Fibroblast of lung (primary cell): Measurements from ENCODE around the gene SEMA5A. TPM values are rescaled to one million over a fixed set of nuclear protein-coding genes. Genes with fewer than 3 reads are reported as not detected.

Experiments used
- DNase-seq, 2 donors: peaks; one replicate each; pipeline versions ENCODE4 v3.0.0 to v3.0.0-alpha.2; 2010; ENCODE audit warnings: low read depth in 2 of 2
- H2AFZ ChIP-seq: 2 replicates; pipeline ENCODE4 v1.5.1; 2012; ENCODE audit warnings: low read length, control low read depth, inconsistent platforms
- H3K27ac ChIP-seq: 2 replicates; pipeline ENCODE4 v1.5.1; 2011; ENCODE audit warnings: low read length, control low read depth; ENCODE audit not compliant: insufficient read depth
- H3K27me3 ChIP-seq: 2 replicates; pipeline ENCODE4 v1.5.1; 2011; ENCODE audit warnings: mild to moderate bottlenecking, low read length; ENCODE audit not compliant: control insufficient read depth, insufficient read depth
- H3K36me3 ChIP-seq: 2 replicates; pipeline ENCODE4 v1.5.1; 2011; ENCODE audit warnings: low read length; ENCODE audit not compliant: control insufficient read depth, insufficient read depth
- H3K4me1 ChIP-seq: 2 replicates; pipeline ENCODE4 v1.5.1; 2011; ENCODE audit warnings: low read length; ENCODE audit not compliant: control insufficient read depth, insufficient read depth; ENCODE audit errors: extremely low read depth
- H3K4me2 ChIP-seq: 2 replicates; pipeline ENCODE4 v1.5.1; 2011; ENCODE audit warnings: low read length, control low read depth; ENCODE audit not compliant: insufficient read depth; ENCODE audit errors: extremely low read depth
- H3K4me3 ChIP-seq, 4 experiments: fragments of 200-600 bp in 1 of 4; sonication (generic) in 1 of 4; replicated peaks in 1 of 4; 2 replicates each; pipeline ENCODE4 v1.5.1; 2011 to 2016; ENCODE audit warnings: low read length in 4 of 4, low read depth in 3 of 4, mild to moderate bottlenecking in 3 of 4, control low read depth in 2 of 4, inconsistent platforms in 1 of 4, mixed read lengths in 1 of 4; ENCODE audit not compliant: insufficient read depth in 1 of 4; ENCODE audit errors: control extremely low read depth in 1 of 4
- H3K79me2 ChIP-seq: 2 replicates; pipeline ENCODE4 v1.5.1; 2012; ENCODE audit warnings: mild to moderate bottlenecking, low read length, inconsistent platforms; ENCODE audit not compliant: control insufficient read depth, insufficient read depth
- H3K9ac ChIP-seq: 2 replicates; pipeline ENCODE4 v1.5.1; 2011; ENCODE audit warnings: mild to moderate bottlenecking, low read length, control low read depth; ENCODE audit not compliant: insufficient read depth
- H3K9me3 ChIP-seq: 2 replicates; pipeline ENCODE4 v1.5.1; 2012; ENCODE audit warnings: low read depth, low read length; ENCODE audit not compliant: control insufficient read depth, insufficient read depth
- H4K20me1 ChIP-seq: 2 replicates; pipeline ENCODE4 v1.5.1; 2011; ENCODE audit warnings: low read length; ENCODE audit not compliant: control insufficient read depth, insufficient read depth; ENCODE audit errors: extremely low read depth
- CTCF ChIP-seq, 2 donors: IDR thresholded peaks in 1 of 2; conservative IDR thresholded peaks in 1 of 2; 1 replicate in 1 of 2; 2 replicates in 1 of 2; pipeline ENCODE4 v1.5.1; 2011 to 2012; ENCODE audit warnings: low read length in 2 of 2, control low read depth in 1 of 2, inconsistent platforms in 1 of 2, low read depth in 1 of 2, mild to moderate bottlenecking in 1 of 2
- EZH2 ChIP-seq: IDR thresholded peaks from 2 replicates; pipeline ENCODE4 v1.5.1; 2012; ENCODE audit warnings: low read length, control low read depth, mild to moderate bottlenecking; ENCODE audit errors: missing control alignments
- polyA plus RNA-seq, 2 donors: library from polyadenylated mRNA; depleted of rRNA in 1 of 2; stranded (reverse) in 1 of 2; unstranded in 1 of 2; fragments of >200 nt; gene quantifications; 2 replicates each; pipeline ENCODE4 v1.2.1, GENCODE V29; 2011 to 2012; ENCODE audit warnings: missing spikeins in 1 of 2
- total RNA-seq: library from RNA; depleted of rRNA; stranded (reverse); fragments of >200 nt; gene quantifications from 2 replicates; pipeline ENCODE4 v1.2.1, GENCODE V29; 2014

The SEMA5A gene
- total and polyA plus RNA-seq, 2 donors (not counting 1 experiment from before 2014, with no cell fraction given) = 30.6 to 49.0 TPM

GRCh38 chr5:9529513-9529912 is 16.4 kb downstream of the SEMA5A start:
- TF ChIP-seq CTCF (conservative IDR thresholded peaks at IDR 0.05 in 1 of 2, IDR thresholded peaks at IDR 0.05 in 1 of 2; ENCODE audit: low read depth in 1 of 2, low read length in 2 of 2) (no peak), EZH2 (no peak)
- H3K4me2 ChIP-seq = no peak overlapping the region
- H4K20me1 ChIP-seq = no peaks in the 10 kb centered on the region
- no peaks in the 10 kb centered on the region for H3K9me3 ChIP-seq
- no peak overlapping the region for H3K4me3 ChIP-seq
- DNase-seq = no peak
- H3K27me3 ChIP-seq = no peaks in the 10 kb centered on the region
- H3K9ac ChIP-seq = no peak overlapping the region
- no peaks in the 10 kb centered on the region for H3K36me3 ChIP-seq
- H3K79me2 ChIP-seq = peaks cover 14% of the 10 kb centered on the region
- H3K27ac ChIP-seq = no peak overlapping the region
- no peak overlapping the region for H2AFZ ChIP-seq
- H3K4me1 ChIP-seq = peaks cover 12% of the 10 kb centered on the region

GRCh38 chr5:9529041-9529480 is 16.8 kb downstream of the SEMA5A start:
- Histone ChIP-seq H3K4me3 (no peak overlapping the region), H3K79me2 (peaks cover 14% of the 10 kb centered on the region), H3K9me3 (no peaks in the 10 kb centered on the region), H3K27ac (no peak overlapping the region), H4K20me1 (no peaks in the 10 kb centered on the region), H3K9ac (no peak overlapping the region), H3K36me3 (no peaks in the 10 kb centered on the region), H3K4me2 (no peak overlapping the region), H2AFZ (no peak overlapping the region), H3K4me1 (peaks cover 9% of the 10 kb centered on the region), H3K27me3 (no peaks in the 10 kb centered on the region)
- TF ChIP-seq CTCF (conservative IDR thresholded peaks at IDR 0.05 in 1 of 2, IDR thresholded peaks at IDR 0.05 in 1 of 2; ENCODE audit: low read depth in 1 of 2, low read length in 2 of 2) = no peak
- TF ChIP-seq EZH2 = no peak
- no peak for DNase-seq

- H3K27me3 ChIP-seq = no peaks in the 10 kb centered on the region
- H2AFZ ChIP-seq = no peak overlapping the region
- H3K4me1 ChIP-seq = no peaks in the 10 kb centered on the region
- H3K36me3 ChIP-seq = no peaks in the 10 kb centered on the region
- no peak overlapping the region for H3K4me3 ChIP-seq
- H4K20me1 ChIP-seq = no peaks in the 10 kb centered on the region
- no peak overlapping the region for H3K4me2 ChIP-seq
- no peak overlapping the region for H3K27ac ChIP-seq
- TF ChIP-seq EZH2 = no peak
- no peak for TF ChIP-seq CTCF (conservative IDR thresholded peaks at IDR 0.05 in 1 of 2, IDR thresholded peaks at IDR 0.05 in 1 of 2; ENCODE audit: low read depth in 1 of 2, low read length in 2 of 2)
- peaks cover 13% of the 10 kb centered on the region for H3K79me2 ChIP-seq
- no peak for DNase-seq
- H3K9ac ChIP-seq = no peak overlapping the region
- no peaks in the 10 kb centered on the region for H3K9me3 ChIP-seq
Measured at GRCh38 chr5:9524941-9525340, 20.9 kb downstream of the SEMA5A start.
